Neural progenitor cell (in vitro differentiated cells): ENCODE measurements around the gene LPAR4.

ENCODE experiments used
- CTCF ChIP-seq: fragments of 200-600 bp; sonication (generic); IDR thresholded peaks from 2 replicates; pipeline ENCODE4 v1.5.1; 2017; ENCODE audit warnings: antibody characterized with exemption, mild to moderate bottlenecking
- EZH2 ChIP-seq: fragments of 200-600 bp; sonication (generic); IDR thresholded peaks from 2 replicates; pipeline ENCODE4 v1.6.1; 2017; ENCODE audit warnings: antibody characterized with exemption, mild to moderate bottlenecking, moderate library complexity
- EZH2phosphoT487 ChIP-seq: fragments of 200-600 bp; sonication (generic); IDR thresholded peaks from 2 replicates; pipeline ENCODE4 v1.6.1; 2017; ENCODE audit warnings: antibody characterized with exemption

GRCh38 chrX:78769101-78769755 is 21.7 kb downstream of the LPAR4 start:
- TF ChIP-seq CTCF (no peak), EZH2phosphoT487 (no peak), EZH2 (no peak)
